DMS 273 treated with DMSO at 0.1 percent for 48 hours (cell line): ENCODE results near the gene EEPD1.

Source experiments
- DNase-seq: peaks from one replicate; lab custom pipeline; 2025; lab: John Stamatoyannopoulos, UW

Gene EEPD1

DNA sequence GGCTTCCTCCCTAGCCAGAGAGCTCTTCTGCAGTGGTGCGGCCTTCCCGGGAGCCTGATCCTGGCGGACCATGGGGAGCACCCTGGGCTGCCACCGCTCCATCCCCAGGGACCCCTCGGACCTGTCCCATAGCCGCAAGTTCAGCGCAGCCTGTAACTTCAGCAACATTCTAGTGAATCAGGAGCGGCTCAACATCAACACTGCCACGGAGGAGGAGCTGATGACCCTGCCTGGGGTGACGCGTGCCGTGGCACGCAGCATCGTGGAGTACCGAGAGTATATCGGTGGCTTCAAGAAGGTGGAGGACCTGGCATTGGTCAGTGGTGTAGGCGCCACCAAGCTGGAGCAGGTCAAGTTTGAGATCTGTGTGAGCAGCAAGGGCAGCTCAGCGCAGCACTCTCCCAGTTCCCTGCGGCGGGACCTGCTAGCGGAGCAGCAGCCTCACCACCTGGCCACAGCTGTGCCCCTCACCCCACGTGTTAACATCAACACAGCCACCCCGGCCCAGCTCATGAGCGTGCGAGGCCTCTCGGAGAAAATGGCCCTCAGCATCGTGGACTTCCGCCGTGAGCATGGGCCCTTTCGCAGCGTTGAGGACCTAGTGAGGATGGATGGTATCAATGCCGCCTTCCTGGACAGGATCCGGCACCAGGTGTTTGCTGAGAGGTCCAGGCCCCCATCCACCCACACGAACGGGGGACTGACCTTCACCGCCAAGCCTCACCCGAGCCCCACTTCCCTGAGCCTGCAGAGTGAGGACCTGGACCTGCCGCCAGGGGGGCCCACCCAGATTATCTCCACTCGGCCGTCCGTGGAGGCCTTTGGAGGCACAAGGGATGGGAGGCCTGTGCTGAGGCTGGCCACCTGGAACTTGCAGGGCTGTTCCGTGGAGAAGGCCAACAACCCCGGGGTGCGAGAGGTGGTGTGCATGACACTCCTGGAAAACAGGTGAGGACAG lies 1.5 kb downstream of the EEPD1 start:
- no peak for DNase-seq

DNA sequence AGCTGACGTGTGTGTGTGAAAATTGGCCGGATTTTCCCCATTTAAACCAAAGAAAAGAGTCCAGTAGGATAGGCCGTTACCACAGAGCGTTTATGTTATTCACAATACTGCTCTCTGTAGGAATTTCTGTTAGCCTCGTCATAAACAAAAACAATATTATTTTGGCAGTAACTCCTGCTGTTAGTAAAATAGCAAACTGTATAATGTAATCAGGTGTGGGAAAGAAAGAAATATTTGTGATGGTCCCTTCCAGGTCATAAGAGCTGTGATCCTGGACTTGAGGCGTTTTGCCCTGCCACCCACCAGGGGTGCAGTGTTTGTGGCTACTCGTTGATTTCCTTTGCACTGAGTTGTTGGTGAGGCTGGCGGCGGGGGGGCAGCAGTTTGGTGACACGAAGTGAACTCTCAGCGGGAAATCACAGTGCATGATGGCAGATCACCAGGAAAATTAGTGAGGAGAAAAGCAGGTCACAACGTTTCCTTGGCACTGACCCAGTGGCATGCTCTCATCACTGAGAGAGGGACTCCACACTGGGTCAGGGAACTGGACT lies 2.8 kb downstream of the EEPD1 start:
- DNase-seq: no peak

DNA sequence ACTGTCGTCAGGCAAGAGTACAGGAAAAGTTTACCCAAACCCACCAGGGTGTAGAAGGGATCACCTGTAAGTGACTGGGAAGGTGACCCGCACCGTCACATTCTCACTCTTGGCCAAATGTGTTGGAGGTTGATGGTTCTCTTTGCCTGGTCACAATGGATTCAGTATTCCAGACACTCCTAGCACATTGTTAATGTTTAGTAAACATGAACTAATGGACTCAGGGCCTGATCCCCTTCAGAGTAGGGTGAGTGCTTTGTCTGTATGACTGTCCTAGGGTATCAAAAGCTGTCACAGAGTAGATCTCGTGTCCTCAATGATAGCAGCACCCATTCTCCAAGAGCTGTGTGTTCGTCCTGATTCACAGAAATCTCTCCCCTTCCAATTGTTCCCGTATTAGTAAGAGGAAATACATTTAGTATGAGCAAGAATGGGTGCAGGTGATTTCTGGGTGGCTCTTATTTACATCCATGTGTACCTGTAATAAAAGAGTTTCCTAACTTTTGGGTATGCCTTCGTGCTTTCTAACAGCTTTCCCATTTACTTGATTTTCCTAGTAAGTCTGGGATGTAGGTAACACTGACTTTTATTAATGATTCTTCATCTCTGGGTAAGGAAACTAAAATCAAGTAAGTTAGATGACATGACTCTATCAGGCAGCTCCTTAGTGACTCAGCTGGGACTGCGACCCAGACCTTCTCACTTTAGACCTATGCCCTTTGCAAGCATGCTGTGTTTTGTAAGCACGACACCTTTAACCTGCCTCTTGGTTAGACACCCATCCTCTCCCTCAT lies 4.7 kb downstream of the EEPD1 start:
- no peak for DNase-seq

DNA sequence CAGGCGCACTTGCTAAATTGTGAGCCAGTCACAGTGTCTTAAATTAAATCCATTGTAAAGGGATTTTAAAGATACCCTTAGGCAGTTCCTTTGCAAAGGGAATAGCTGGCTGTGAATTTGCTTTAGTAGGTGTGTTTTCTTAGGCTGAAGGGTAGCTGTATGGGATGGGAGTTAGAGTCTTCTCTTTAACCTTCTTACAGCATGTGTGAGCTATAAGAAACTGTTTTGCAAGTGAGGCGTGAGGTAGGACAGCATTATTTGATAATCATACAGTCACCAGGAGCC lies 5.2 kb downstream of the EEPD1 start:
- no peak for DNase-seq

DNA sequence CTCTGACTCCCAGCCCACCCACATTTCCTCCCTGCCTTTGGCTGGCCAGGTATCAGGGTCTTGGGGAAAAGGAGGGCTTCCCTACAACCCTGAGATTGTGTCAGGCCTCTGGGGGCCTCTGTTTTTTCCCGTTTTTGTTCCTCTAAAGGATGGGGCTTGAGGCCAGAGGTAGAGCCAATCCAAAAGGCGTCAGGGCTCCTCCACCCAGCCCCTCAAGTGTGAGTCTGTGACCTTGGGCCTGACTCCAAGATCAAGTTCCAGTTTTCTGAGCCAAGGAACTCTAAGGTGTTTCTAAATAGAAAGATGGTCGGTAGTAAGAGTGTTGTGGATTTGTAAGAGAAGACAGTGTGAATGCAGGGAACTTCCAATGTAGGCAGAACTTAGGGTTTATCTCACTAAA lies 6.6 kb downstream of the EEPD1 start:
- DNase-seq: no peak

DNA sequence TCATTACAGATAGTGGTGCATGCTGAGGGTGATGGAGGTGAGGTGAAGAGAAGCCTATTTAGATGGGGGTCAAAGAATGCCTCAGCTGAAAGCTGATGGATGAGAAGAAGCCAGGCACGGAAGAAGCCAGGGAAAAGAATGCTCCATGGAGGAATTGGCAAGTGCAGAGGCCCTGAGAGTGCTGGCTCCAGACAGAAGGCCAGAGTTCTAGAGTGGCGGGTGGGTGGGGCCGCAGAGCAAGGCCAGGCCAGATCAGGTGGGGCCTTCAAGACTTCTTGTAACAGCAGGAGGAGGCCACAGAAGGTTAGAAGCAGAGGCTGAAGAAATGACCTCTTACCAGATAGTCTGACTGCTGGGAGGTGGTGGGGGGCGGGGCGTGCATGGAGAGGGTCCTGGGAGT lies 7.3 kb downstream of the EEPD1 start:
- no peak for DNase-seq

DNA sequence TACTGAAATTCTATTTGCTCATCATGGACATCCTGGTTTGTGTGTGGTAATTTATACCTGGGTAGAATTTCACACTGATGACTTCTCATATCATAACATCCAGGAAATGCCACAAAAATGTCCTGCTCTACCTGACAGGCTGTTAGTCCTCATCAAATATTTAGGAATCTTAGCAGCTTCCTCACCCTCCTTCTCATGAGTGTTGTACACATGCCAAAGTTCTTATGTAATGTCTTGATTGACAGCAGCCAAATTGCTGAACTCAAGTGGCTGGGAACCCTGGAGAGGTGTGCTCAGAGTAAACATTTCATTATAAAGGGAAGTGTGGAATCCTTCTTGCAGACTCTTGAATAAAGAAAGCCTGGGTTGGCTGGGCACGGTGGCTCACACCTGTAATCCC lies 8.9 kb downstream of the EEPD1 start:
- DNase-seq: no peak

DNA sequence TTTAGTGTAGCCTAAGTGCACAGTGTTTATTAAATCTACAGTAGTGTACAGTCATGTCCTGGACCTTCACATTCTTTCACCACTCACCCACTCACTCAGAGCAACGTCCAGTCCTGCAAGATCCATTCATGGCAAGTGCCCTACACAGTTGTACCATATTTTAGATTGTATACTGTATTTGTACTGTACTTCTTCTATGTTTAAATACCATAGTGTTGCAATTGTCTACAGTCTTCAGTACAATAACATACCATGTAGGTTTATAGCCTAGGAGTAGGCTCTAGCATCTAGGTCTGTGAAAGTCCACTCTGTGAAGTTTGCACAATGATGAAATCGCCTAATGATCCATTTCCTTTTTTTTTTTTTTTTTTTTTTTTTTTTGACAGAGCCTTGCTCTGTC lies 12.0 kb downstream of the EEPD1 start:
- DNase-seq: no peak

DNA sequence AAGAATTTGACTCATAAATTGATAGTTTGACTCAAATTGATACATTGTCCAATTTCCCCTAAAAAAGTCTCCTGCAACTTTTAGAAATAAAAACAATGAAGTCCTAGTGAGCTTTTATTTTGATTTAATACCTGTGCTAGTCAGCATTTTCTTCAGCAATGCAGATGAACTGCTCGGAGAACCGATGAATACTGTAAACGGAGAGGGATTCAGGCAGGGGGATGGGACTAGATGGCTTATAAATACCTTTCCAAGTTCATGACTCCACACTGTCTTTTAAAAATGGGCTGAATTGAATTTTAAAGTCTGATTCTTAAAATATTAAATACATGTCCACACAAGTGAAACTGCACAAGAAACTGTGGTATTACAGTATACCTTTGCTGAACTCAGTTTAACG lies 12.7 kb downstream of the EEPD1 start:
- DNase-seq: no peak

DNA sequence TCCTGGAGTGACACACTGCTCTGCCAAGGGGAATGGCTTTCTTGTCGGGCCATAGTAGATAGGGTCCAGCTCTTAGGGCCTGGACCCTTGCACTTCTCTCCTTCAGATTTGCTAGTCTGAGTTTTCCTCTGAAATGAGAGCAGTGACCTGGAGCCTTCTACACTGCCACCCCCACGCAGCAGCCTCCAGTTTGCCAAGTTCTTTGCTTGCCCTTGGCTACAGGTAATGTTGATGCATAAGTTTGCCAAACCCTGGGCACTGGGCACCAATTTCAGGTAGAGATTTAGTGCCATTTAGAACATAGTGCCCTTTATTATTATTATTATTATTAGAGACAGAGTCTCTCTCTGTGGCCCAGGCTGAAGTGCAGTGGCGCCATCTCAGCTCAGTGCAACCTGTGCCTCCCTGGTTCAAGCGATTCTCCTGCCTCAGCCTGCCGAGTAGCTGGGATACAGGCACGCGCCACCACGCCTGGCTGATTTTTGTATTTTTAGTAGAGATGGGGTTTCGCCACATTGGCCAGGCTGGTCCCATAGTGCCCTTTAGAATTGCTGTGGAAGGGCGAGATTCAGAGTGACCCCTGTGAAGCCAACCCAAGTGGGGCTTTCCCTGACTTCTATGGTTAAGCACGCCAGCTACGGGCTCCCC lies 14.5 kb downstream of the EEPD1 start:
- no peak for DNase-seq

DNA sequence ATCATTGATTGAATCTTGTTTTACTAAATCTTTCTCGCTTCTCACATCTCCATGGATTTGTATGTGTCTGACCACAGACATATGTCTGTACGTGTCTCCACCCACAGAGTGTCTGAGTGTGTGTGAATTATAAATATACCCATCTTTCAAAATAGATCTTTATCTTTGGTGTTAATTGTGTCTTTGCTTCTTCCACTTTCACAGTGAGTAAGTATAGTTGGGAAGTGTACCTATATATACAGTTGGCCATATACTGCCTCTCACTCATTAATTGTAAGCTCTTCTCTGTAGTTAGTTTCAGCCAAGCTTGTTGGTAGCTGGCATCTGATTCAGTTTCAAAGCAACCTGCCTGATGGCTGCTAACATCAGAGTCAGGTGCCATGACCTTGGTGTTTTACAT lies 18.4 kb downstream of the EEPD1 start:
- no peak for DNase-seq

DNA sequence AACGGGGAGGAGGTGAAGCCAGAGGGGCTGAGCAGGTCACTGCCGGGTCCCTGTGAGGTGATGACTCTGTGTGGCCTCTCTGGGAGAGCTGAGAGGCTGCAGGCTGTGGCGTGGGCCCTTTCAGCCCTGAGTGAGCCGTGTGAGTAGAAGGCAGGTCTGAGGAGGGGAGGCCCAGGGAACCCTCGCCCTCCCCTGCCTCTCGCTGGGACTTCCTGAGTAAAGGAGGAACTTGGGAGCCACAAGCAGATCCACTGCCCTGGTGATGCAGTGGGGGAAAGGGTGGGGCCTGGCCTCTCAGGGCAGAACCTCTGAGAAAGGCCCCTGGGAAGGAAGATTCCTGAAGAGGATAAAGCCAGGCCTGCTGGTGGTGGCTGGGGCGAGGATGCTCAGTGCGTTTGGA lies 22.8 kb downstream of the EEPD1 start:
- no peak for DNase-seq

DNA sequence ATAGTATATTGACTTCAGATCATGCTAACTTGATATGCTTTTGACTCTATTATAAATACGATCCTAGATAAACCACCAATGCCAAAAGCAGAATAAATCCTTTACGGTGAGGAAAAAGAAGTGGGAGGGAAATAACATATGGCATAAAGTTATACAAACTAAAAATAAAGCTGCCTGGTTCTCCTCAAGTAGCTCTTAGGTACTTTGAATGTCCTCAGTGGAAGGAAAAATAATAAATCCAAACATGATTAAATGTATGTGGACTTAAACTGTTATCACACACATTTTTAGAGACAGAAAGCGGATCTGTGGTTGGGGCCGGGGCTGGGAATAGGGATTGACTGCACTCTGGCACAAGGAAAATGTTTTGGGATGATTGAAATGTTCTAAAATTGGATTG lies 23.6 kb downstream of the EEPD1 start:
- DNase-seq: no peak

DNA sequence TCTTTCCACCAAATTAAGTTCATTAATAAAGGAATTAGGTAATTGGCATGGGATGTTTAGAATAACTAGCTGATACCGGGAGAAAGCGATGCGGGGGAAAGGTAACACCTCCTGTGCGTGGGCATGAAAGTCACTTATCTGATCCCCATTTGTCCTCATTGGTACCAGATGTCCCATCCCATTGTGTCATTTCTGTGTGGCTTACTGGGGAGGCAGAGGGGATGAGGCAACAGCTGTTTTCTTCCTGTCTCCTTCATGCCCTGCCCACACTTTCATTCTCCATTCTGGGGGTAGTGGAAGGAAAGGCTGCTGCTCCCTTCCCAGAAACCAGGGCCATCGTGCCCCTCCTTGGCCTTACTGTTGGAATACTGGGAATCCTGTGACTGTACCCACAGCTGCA lies 27.1 kb downstream of the EEPD1 start:
- no peak for DNase-seq

DNA sequence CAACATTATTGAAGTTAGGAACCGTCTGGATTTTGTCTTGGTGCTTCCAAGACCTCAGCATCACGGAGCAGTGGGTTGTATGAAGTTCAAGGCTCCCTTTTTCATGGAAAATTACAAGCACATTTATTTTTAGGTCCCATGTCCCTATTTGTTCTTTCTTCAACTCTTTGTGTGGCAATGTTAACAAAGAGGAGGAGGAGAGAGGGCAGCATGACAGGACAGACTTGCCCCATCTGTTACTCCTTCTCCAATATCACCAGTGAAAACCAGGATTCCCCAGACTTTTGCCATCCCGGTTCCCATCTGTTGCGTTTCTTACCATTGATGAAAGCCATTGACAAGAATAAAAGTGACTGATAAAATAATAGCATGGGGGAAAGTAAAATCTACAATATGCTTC lies 28.6 kb downstream of the EEPD1 start:
- peak; percentile 94 for DNase-seq

DNA sequence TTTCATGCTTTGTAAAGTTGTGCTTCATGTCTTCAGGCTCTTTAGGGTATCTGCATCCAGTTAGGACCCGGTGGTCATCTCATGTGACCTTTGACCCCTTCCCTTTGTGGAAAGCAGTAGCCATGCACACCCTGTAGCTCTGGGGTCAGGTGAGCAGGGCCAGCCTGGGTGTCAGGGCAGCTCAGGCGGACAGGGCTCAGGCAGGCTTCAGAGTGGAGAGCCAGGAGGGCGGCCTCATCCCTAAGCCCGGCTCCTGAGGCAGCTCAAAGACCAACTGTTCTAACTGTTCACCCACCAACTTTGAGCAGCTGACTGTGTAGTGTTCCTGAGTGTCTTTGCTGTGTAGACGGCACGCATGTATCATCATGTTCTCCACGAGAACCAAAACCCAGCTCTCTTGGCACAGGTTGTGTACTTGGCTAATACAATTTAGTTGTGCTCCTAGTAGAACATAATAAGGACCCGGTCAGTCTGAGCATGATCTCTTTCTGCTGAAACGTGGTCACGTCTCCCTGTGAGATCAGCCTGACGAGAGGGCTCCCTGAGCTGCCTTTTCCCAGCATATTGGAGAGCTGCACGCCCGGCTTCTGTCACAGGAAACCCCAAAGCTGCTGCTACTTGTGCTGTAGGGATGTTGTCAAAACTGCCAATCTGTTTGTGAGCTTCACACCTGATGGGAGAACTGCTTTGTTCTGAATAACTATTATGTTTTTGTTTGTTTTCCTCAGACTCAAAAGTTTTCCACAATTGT lies 30.0 kb downstream of the EEPD1 start:
- DNase-seq: peak; percentile 55

DNA sequence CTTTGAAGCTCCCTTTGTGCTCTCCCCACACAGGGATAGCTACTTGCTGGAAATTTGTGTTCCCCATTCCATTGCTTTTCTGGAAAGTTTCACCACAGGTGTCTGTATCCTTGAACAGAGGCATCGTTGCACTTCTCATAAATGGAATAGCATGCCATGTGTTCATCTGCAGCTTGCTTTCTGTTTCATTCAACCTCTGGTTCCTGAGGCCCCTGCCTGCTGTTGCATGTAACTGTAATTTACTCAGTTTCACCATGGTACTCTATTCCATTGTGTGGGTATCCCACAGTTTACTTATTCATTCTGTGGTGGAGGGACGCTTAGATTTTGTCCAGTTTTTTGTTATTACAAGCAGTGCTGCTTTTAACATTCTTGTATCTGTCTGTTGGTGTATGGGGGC lies 32.0 kb downstream of the EEPD1 start:
- no peak for DNase-seq

DNA sequence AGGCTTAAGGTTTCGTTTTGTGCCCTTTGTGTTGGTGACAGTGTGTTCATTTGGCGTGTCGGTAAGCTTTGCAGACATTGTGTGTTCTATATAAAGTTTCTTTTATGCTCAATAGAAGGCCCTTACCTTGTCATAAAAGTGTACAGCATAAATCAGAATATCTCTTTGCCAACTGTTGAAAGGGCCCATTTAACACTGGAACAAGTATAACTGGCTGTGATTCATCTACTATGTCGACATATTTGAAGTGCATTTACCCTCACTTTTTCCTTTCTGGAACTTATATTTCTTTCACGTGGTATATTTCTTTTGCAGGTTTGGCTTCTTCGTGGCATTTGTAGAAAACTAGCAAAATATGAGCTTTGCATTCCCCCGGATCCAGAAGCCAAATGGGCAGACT lies 32.7 kb downstream of the EEPD1 start:
- DNase-seq: no peak

DNA sequence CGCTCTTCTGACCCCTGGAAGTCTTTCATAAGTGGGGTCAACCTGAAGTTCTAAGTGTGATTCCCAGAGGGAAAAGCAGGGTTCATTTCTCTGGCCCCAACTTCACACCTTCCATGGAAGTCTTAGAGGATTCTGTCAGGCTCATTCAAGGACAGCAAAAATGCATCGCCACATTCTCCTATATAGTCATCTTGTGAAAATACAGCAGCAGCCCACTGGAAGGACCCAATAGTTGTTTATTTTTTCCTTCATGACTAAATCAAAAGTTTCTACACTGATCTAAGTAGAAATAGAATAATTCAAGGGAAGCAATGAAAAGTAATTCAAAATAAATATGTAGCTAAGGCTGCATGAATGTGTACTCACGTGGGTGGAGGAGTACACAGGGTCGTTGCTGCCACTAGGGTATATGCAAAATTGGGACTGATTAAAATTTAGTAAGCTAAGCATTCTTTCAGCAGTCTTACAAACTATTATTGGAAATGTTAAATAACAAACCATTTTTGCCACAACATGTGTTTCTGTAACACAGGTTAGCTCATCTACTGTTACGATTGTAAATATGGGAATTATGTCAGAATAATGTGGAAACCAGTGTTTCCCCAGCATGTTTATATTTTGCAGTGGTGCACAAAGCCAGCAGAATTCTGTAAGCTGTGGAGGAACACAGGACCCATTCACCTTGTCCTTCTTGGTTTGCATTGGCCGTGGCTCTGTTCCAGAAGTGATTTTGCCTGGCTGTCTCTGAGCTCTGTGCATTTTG lies 33.5 kb downstream of the EEPD1 start:
- DNase-seq: no peak

DNA sequence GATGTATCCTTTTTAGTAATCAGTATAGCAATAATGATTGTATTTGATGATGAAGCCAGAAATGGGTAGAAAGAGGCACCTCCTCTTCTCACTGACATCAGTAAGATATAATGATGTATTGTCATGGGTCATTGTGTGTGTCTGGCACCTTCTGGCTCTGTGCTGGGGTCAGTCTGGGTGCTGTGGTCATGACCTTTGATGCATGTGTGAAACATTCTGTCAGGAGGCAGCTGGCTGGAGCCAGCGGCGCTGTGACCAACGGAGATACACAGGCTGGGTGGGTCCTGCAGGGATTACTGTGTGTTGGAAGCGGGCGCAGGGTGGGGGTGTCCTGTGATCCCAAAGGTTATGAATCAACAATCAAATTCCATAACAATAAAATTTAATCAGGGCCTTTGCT lies 35.2 kb downstream of the EEPD1 start:
- DNase-seq: no peak

DNA sequence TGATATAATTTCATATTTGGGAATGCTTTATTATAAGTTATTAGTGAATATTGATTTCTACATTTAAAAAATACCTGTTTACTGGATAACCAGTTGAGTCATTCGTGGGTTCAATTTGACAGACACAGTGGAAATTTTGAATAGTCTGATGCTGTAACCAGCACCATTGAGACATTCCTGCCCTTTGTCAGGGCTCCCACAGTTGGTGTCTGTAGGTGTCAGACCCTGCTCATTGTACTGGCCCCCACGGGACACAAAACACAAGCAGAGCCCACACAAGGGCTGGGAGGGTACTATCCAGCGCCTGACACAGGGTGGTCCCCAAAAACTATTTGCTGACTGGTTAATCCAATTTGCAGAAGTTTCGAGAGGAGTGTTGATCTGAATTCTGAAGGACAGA lies 35.9 kb downstream of the EEPD1 start:
- DNase-seq: no peak
